Adrenal gland (tissue), 5 donors: ENCODE data around the gene TENT4B.

Experiments
- POLR2A ChIP-seq, 2 donors: fragments of 450-650 bp; IDR thresholded peaks; one replicate each; pipeline ENCODE4 v1.6.1; 2017; ENCODE audit warnings: antibody characterized with exemption in 2 of 2, mild to moderate bottlenecking in 2 of 2, moderate library complexity in 1 of 2
- TF ChIP-seq, protein P1 (sequence below), 6 experiments: fragments of 450-650 bp in 4 of 6; fragments of 200-600 bp in 2 of 6; sonication (generic) in 1 of 6; IDR thresholded peaks; 1 replicate in 5 of 6; 2 replicates in 1 of 6; pipeline versions ENCODE4 v1.5.1 to v1.8.0; 2016 to 2021; ENCODE audit warnings: antibody characterized with exemption in 6 of 6, mild to moderate bottlenecking in 2 of 6, moderate library complexity in 1 of 6
- donor health status: DM: no; HTN: no; CAD: no.

DNA sequence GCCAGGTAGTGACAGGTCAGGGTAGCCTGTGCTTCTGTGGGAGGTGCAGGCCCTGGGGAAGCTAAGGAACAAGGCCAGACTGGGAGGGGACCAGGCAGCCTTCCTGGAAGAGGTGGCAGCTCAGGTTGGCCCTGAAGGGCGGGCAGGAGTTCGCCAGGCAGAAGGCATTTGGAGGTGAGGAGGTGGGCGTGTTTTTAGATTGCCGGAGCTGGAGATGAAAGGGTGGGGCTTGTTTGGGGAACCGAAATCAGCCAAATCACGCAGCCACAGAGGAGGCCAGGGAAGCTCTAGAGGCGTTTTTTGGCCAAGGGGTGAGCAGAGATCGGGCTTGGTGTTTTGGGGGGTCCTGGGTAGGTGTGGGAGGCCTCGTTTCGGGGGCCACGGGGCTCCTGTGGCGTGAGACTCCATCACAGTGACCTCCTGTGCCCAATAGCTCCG lies 120.8 kb downstream of the TENT4B start:
- TF ChIP-seq, protein P1, sequence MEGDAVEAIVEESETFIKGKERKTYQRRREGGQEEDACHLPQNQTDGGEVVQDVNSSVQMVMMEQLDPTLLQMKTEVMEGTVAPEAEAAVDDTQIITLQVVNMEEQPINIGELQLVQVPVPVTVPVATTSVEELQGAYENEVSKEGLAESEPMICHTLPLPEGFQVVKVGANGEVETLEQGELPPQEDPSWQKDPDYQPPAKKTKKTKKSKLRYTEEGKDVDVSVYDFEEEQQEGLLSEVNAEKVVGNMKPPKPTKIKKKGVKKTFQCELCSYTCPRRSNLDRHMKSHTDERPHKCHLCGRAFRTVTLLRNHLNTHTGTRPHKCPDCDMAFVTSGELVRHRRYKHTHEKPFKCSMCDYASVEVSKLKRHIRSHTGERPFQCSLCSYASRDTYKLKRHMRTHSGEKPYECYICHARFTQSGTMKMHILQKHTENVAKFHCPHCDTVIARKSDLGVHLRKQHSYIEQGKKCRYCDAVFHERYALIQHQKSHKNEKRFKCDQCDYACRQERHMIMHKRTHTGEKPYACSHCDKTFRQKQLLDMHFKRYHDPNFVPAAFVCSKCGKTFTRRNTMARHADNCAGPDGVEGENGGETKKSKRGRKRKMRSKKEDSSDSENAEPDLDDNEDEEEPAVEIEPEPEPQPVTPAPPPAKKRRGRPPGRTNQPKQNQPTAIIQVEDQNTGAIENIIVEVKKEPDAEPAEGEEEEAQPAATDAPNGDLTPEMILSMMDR (IDR thresholded peaks at IDR 0.05), result no peak
- no peak for TF ChIP-seq POLR2A (IDR thresholded peaks at IDR 0.05)
